Activated CD4-positive, alpha-beta memory T cell treated with anti-CD3 and anti-CD28 coated beads, Interleukin-2, amount 10 ng/mL, durations not matched to agents 7 days and 5 days (primary cell): ENCODE results near the gene GULP1. TPM values are rescaled to one million over a fixed set of nuclear protein-coding genes. Genes with fewer than 3 reads are reported as not detected.

Experiments
- CTCF ChIA-PET: fragments of 350-600 bp; sonication (Branson Sonifier 250); formaldehyde crosslinking; loops from one replicate; lab custom pipeline; 2021; ENCODE audit warnings: antibody characterized with exemption, inconsistent platforms; lab: Charles Lee
- POLR2A ChIA-PET: fragments of 350-600 bp; sonication (Branson Sonifier 250); formaldehyde crosslinking; loops from one replicate; lab custom pipeline; 2021; ENCODE audit warnings: antibody characterized with exemption; lab: Charles Lee
- DNase-seq: peaks from one replicate; pipeline ENCODE4 v3.0.0-alpha.2; 2020
- H3K27ac Mint-ChIP-seq: one replicate; pipeline ENCODE4 v1.8.0; 2021; ENCODE audit warnings: mild to moderate bottlenecking, mixed read lengths
- H3K27me3 Mint-ChIP-seq: one replicate; pipeline ENCODE4 v1.8.0; 2021; ENCODE audit warnings: mixed read lengths
- H3K36me3 Mint-ChIP-seq: one replicate; pipeline ENCODE4 v1.8.0; 2021; ENCODE audit warnings: low read depth, mixed read lengths
- H3K4me1 Mint-ChIP-seq: one replicate; pipeline ENCODE4 v1.8.0; 2021; ENCODE audit warnings: mixed read lengths
- H3K4me3 Mint-ChIP-seq: one replicate; pipeline ENCODE4 v1.8.0; 2021; ENCODE audit warnings: mild to moderate bottlenecking, mixed read lengths
- H3K9me3 Mint-ChIP-seq: one replicate; pipeline ENCODE4 v1.8.0; 2021; ENCODE audit warnings: mixed read lengths
- total RNA-seq, 2 experiments: library from RNA; stranded (reverse); gene quantifications; one replicate each; pipeline ENCODE4 v1.2.3, GENCODE V29; 2021

Gene GULP1
- total RNA-seq, 2 experiments from 2014 or later: not detected

DNA sequence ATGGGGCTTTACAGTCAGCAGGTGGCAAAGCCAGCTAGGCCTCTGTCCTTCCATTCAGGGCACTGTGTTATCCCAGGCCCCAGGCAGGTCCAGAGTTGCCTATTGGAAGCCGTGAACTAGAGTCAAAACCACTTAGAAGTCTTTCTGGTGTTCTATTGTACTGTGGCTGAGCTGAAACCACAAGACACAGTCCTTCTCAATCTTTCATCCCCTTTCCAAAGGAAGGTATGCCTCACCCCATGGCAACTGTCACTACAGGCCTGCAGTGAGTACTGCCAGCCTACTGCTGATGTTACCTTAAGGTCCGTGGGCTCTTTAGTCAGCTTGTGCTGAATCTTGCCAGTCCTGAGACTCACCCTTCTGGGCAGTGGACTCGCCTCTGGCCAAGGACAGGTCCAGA lies 181.6 kb downstream of the GULP1 start:
- no peak overlapping the region for H3K27ac Mint-ChIP-seq
- DNase-seq: no peak
- H3K27me3 Mint-ChIP-seq: no peaks in the 10 kb centered on the region
- ChIA-PET CTCF (no interaction called here), POLR2A (no interaction called here)
- H3K4me3 Mint-ChIP-seq: no peak overlapping the region
- H3K4me1 Mint-ChIP-seq: no peaks in the 10 kb centered on the region
- H3K9me3 Mint-ChIP-seq: no peaks in the 10 kb centered on the region
- H3K36me3 Mint-ChIP-seq: no peaks in the 10 kb centered on the region

GRCh38 chr2:188474316-188474715 lies 182.6 kb downstream of the GULP1 start:
- no peak overlapping the region for H3K27ac Mint-ChIP-seq
- H3K4me3 Mint-ChIP-seq: no peak overlapping the region
- no peaks in the 10 kb centered on the region for H3K9me3 Mint-ChIP-seq
- no peaks in the 10 kb centered on the region for H3K27me3 Mint-ChIP-seq
- no peak for DNase-seq
- POLR2A ChIA-PET: no interaction called here
- no peaks in the 10 kb centered on the region for H3K4me1 Mint-ChIP-seq
- CTCF ChIA-PET: no interaction called here
- no peaks in the 10 kb centered on the region for H3K36me3 Mint-ChIP-seq

DNA sequence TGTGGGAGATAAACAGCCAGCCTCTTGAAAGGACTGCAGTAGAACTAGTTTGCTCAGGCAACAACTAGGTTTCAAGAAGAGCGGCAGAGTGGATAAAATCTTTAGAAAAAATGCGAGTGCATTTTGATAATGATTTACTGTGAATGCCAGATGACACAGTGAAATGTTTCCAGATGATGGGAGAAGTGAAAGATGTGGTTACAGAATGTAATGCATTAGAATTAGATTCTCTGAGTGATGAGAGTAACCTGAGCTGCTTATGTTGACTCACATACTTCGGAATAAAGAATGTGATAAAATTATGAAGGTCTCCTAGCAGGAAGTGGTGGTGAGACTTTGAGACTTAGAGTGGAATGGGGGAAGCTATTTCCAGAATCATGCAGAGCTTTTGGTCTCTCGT lies 184.3 kb downstream of the GULP1 start:
- POLR2A ChIA-PET: no interaction called here
- Mint-ChIP-seq H3K4me3 (no peak overlapping the region), H3K9me3 (no peaks in the 10 kb centered on the region), H3K36me3 (no peaks in the 10 kb centered on the region), H3K4me1 (no peaks in the 10 kb centered on the region), H3K27me3 (no peaks in the 10 kb centered on the region), H3K27ac (no peak overlapping the region)
- DNase-seq: no peak
- CTCF ChIA-PET: no interaction called here

DNA sequence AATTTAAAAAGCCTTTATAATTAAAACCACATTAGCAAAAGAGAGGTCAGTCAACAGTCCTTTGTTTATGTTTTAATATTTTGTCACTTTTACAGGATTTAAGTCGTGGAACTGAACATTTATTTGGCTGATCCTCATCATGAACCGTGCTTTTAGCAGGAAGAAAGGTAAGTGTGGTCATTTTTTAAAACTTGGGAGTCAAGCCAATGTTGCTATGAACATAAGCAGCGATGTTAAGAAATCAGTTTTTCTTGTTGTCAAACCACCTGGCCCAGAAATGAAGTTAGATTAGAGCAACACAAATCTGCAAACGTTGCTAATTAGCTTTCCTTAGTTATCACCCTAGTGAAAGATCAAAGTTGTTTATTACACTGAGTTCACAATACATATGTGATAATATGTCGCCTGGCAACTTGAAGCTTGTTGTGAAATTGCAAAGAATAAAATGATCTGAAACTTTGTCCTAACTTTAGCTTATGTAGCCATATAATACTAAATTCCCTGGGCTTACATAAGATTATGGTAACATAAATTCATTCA lies 186.0 kb downstream of the GULP1 start:
- H3K36me3 Mint-ChIP-seq: no peaks in the 10 kb centered on the region
- CTCF ChIA-PET: no interaction called here
- H3K4me1 Mint-ChIP-seq: no peaks in the 10 kb centered on the region

GRCh38 chr2:188478724-188479123 lies 187.1 kb downstream of the GULP1 start:
- Mint-ChIP-seq H3K27ac (no peak overlapping the region), H3K36me3 (no peaks in the 10 kb centered on the region), H3K4me3 (no peak overlapping the region), H3K9me3 (no peaks in the 10 kb centered on the region), H3K27me3 (no peaks in the 10 kb centered on the region), H3K4me1 (no peaks in the 10 kb centered on the region)
- ChIA-PET POLR2A (no interaction called here), CTCF (no interaction called here)
- no peak for DNase-seq

More for the DNA sequence above, 186.0 kb downstream of the GULP1 start:
- Mint-ChIP-seq H3K9me3 (no peaks in the 10 kb centered on the region), H3K27ac (no peak overlapping the region), H3K4me3 (no peak overlapping the region), H3K27me3 (no peaks in the 10 kb centered on the region)
- no peak for DNase-seq
- POLR2A ChIA-PET: no interaction called here

GRCh38 chr2:188481474-188481873 lies 189.8 kb downstream of the GULP1 start:
- Mint-ChIP-seq H3K4me3 (no peak overlapping the region), H3K27ac (no peak overlapping the region), H3K36me3 (no peaks in the 10 kb centered on the region), H3K9me3 (no peaks in the 10 kb centered on the region), H3K4me1 (no peaks in the 10 kb centered on the region), H3K27me3 (no peaks in the 10 kb centered on the region)
- no peak for DNase-seq
- CTCF ChIA-PET: no interaction called here
- POLR2A ChIA-PET: no interaction called here

DNA sequence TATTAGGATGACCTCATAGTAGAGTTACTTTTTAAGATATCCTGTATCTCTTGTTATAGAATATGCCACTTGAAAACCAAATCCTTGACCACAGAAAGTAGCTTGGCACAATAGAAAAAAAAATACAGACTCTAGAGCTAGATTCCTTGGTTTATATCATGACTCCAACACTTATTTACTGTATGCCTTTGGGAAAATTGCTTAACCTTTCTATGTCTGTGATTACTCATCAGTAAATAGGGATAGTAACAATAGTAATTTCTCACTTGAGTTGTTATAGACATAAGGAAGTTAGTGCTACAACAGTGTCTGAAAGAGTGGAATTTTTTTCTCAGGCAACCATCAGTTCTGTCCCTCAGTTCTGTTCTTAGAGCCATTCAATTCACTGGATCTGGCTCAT lies 193.8 kb downstream of the GULP1 start:
- H3K27me3 Mint-ChIP-seq: no peaks in the 10 kb centered on the region
- no peak overlapping the region for H3K27ac Mint-ChIP-seq
- H3K4me3 Mint-ChIP-seq: no peak overlapping the region
- no peaks in the 10 kb centered on the region for H3K9me3 Mint-ChIP-seq
- ChIA-PET CTCF (no interaction called here), POLR2A (no interaction called here)
- no peaks in the 10 kb centered on the region for H3K36me3 Mint-ChIP-seq
- no peaks in the 10 kb centered on the region for H3K4me1 Mint-ChIP-seq
- no peak for DNase-seq

GRCh38 chr2:188492751-188493150 lies 201.1 kb downstream of the GULP1 start:
- no peaks in the 10 kb centered on the region for H3K27me3 Mint-ChIP-seq

DNA sequence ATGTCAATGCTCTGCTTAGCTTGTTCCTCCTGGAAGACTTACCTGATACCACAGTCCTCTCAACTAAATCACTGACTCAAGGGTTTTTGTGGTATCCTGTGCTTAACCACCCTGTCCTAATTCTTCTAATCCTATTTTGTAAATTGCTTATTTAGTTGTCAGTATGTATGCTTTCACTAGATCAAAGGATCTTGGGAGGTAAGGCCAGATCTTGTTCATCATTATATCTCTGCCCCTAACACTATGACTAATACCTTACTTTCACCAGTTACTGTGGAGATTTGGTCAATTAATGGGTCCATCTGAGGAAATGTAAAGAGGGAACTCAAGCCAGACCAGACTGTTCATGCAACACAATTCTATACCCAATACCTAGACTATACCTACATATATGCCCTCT lies 203.2 kb downstream of the GULP1 start:
- ChIA-PET CTCF (no interaction called here), POLR2A (no interaction called here)
- Mint-ChIP-seq H3K36me3 (no peaks in the 10 kb centered on the region), H3K4me1 (no peaks in the 10 kb centered on the region), H3K27ac (no peak overlapping the region), H3K9me3 (no peaks in the 10 kb centered on the region), H3K27me3 (no peaks in the 10 kb centered on the region), H3K4me3 (no peak overlapping the region)
- DNase-seq: no peak

More at GRCh38 chr2:188492751-188493150, 201.1 kb downstream of the GULP1 start:
- no peaks in the 10 kb centered on the region for H3K36me3 Mint-ChIP-seq
- no peak for DNase-seq
- CTCF ChIA-PET: no interaction called here
- H3K4me1 Mint-ChIP-seq: no peaks in the 10 kb centered on the region
- H3K27ac Mint-ChIP-seq: no peak overlapping the region
- H3K4me3 Mint-ChIP-seq: no peak overlapping the region
- POLR2A ChIA-PET: no interaction called here
- no peaks in the 10 kb centered on the region for H3K9me3 Mint-ChIP-seq

- Mint-ChIP-seq H3K27me3 (no peaks in the 10 kb centered on the region), H3K27ac (no peak overlapping the region), H3K4me1 (no peaks in the 10 kb centered on the region), H3K9me3 (no peaks in the 10 kb centered on the region), H3K4me3 (no peak overlapping the region), H3K36me3 (no peaks in the 10 kb centered on the region)
- ChIA-PET CTCF (no interaction called here), POLR2A (no interaction called here)
- no peak for DNase-seq
Observed at GRCh38 chr2:188495969-188496431, 204.3 kb downstream of the GULP1 start.

- ChIA-PET POLR2A (no interaction called here), CTCF (interaction anchor here (0.8 kb wide), 1 partner anchor 26 kb away, joined by 3 read pairs; no protein-coding TSS in a partner anchor)
- H3K36me3 Mint-ChIP-seq: no peaks in the 10 kb centered on the region
Observed at GRCh38 chr2:188497726-188498125, 206.1 kb downstream of the GULP1 start.

GRCh38 chr2:188503975-188504374 lies 212.3 kb downstream of the GULP1 start:
- ChIA-PET CTCF (no interaction called here), POLR2A (no interaction called here)
- DNase-seq: no peak
- no peak overlapping the region for H3K27ac Mint-ChIP-seq
- H3K27me3 Mint-ChIP-seq: no peaks in the 10 kb centered on the region
- no peaks in the 10 kb centered on the region for H3K4me1 Mint-ChIP-seq
- H3K4me3 Mint-ChIP-seq: no peak overlapping the region
- H3K36me3 Mint-ChIP-seq: no peaks in the 10 kb centered on the region
- no peaks in the 10 kb centered on the region for H3K9me3 Mint-ChIP-seq

More at GRCh38 chr2:188497726-188498125, 206.1 kb downstream of the GULP1 start:
- DNase-seq: no peak
- Mint-ChIP-seq H3K4me1 (no peaks in the 10 kb centered on the region), H3K27ac (no peak overlapping the region), H3K4me3 (no peak overlapping the region), H3K9me3 (no peaks in the 10 kb centered on the region), H3K27me3 (no peaks in the 10 kb centered on the region)

- POLR2A ChIA-PET: no interaction called here
- CTCF ChIA-PET: no interaction called here
- Mint-ChIP-seq H3K9me3 (no peaks in the 10 kb centered on the region), H3K27ac (no peak overlapping the region), H3K27me3 (no peaks in the 10 kb centered on the region), H3K36me3 (no peaks in the 10 kb centered on the region), H3K4me3 (no peak overlapping the region), H3K4me1 (no peaks in the 10 kb centered on the region)
- DNase-seq: no peak
Observed at GRCh38 chr2:188506843-188507242, 215.2 kb downstream of the GULP1 start.

GRCh38 chr2:188511346-188511745 lies 219.7 kb downstream of the GULP1 start:
- ChIA-PET CTCF (no interaction called here), POLR2A (no interaction called here)
- H3K27ac Mint-ChIP-seq: no peak overlapping the region
- no peak overlapping the region for H3K4me3 Mint-ChIP-seq
- no peaks in the 10 kb centered on the region for H3K27me3 Mint-ChIP-seq
- H3K9me3 Mint-ChIP-seq: no peaks in the 10 kb centered on the region
- H3K4me1 Mint-ChIP-seq: no peaks in the 10 kb centered on the region
- no peak for DNase-seq
- no peaks in the 10 kb centered on the region for H3K36me3 Mint-ChIP-seq
